K562 (cell line): ENCODE results near the gene PLD5. TPM values are rescaled to one million over a fixed set of nuclear protein-coding genes. Genes with fewer than 3 reads are reported as not detected.

Experiments used
- ATAC-seq: fragments of 200-7000 bp; cut with Tn5 transposase; 3 replicates; pipeline ENCODE4 v1.9.1; 2020; ENCODE audit warnings: moderate library complexity
- BruUV-seq: library from RNA; stranded (reverse); fragments of 400-500 nt; replicated peaks from 2 replicates; lab custom pipeline; 2021; lab: Mats Ljungman, UMichigan
- CTCF ChIA-PET: fragments of 300-600 bp; formaldehyde crosslinking; extraction: SDS; loops from one replicate; lab custom pipeline; 2021; ENCODE audit warnings: low intra/inter-chr PET ratio; lab: Yijun Ruan, JAX
- POLR2A ChIA-PET: fragments of 300-600, 350-650 bp; sonication (Branson Sonifier 250); formaldehyde crosslinking; extraction: SDS; loops from one replicate; lab custom pipeline; 2021; ENCODE audit warnings: antibody characterized with exemption, inconsistent platforms; lab: Yijun Ruan, JAX
- DNase-seq, 4 experiments: peaks; one replicate each; pipeline versions ENCODE4 v3.0.0 to v3.0.0-alpha.2; 2011 to 2018; ENCODE audit warnings: low spot score in 3 of 4, mixed read lengths in 3 of 4; ENCODE audit errors: extremely low read depth in 1 of 4
- FAIRE-seq: peaks from 2 replicates; lab custom pipeline; 2011; peaks lifted over from hg19 to GRCh38; lab: Jason Lieb, UNC
- H2AFZ ChIP-seq: 2 replicates; pipeline ENCODE4 v1.6.0; 2011; ENCODE audit warnings: low read depth, low read length, control low read depth, inconsistent platforms
- H3K27ac ChIP-seq: fragments of 200-600 bp; 3 replicates; pipeline ENCODE4 v1.8.0; 2011; ENCODE audit warnings: low read depth, mild to moderate bottlenecking, control low read depth, inconsistent platforms, low read length, moderate library complexity, mixed read lengths; ENCODE audit errors: extremely low read depth
- H3K27me3 ChIP-seq, 2 experiments: fragments of 300-600 bp in 1 of 2; 2 replicates in 1 of 2; 3 replicates in 1 of 2; pipeline versions ENCODE4 v1.6.0 to v1.8.0; 2011; ENCODE audit warnings: inconsistent platforms in 2 of 2, low read length in 2 of 2, mild to moderate bottlenecking in 1 of 2, mixed read lengths in 1 of 2, moderate library complexity in 1 of 2; ENCODE audit not compliant: control insufficient read depth in 2 of 2, insufficient read depth in 2 of 2
- H3K36me3 ChIP-seq: fragments of 300-600 bp; 3 replicates; pipeline ENCODE4 v1.8.0; 2011; ENCODE audit warnings: mild to moderate bottlenecking, low read length, inconsistent platforms; ENCODE audit not compliant: control insufficient read depth, insufficient read depth
- H3K4me1 ChIP-seq, 2 experiments: fragments of 200-600 bp in 1 of 2; replicated peaks in 1 of 2; 2 replicates in 1 of 2; 3 replicates in 1 of 2; pipeline versions ENCODE4 v1.5.1 to v1.8.0; 2011; ENCODE audit warnings: inconsistent platforms in 2 of 2, low read length in 2 of 2, mild to moderate bottlenecking in 1 of 2, mixed read lengths in 1 of 2, moderate library complexity in 1 of 2; ENCODE audit not compliant: control insufficient read depth in 2 of 2, insufficient read depth in 2 of 2
- H3K4me2 ChIP-seq: 2 replicates; pipeline ENCODE4 v1.6.1; 2011; ENCODE audit warnings: low read length, control low read depth, inconsistent platforms, mixed read lengths; ENCODE audit not compliant: insufficient read depth
- H3K4me3 ChIP-seq: fragments of 200-600 bp; sonication (generic), shearing (Covaris generic); 2 replicates; pipeline ENCODE4 v1.5.1; 2016; ENCODE audit warnings: control low read depth, inconsistent platforms
- H3K79me2 ChIP-seq: fragments of 200-600 bp; 3 replicates; pipeline ENCODE4 v1.8.0; 2011; ENCODE audit warnings: low read length, inconsistent platforms; ENCODE audit not compliant: control insufficient read depth, insufficient read depth
- H3K9ac ChIP-seq, 2 experiments: 2 replicates each; pipeline versions ENCODE4 v1.6.0 to v1.6.1; 2011; ENCODE audit warnings: low read depth in 2 of 2, low read length in 2 of 2, control low read depth in 1 of 2, inconsistent platforms in 1 of 2, mild to moderate bottlenecking in 1 of 2, mixed read lengths in 1 of 2; ENCODE audit not compliant: insufficient read depth in 1 of 2
- H3K9me1 ChIP-seq: one replicate; pipeline ENCODE4 v1.6.0; 2011; ENCODE audit warnings: inconsistent platforms, mild to moderate bottlenecking, low read length, moderate library complexity; ENCODE audit not compliant: control insufficient read depth, insufficient read depth
- H3K9me3 ChIP-seq: replicated peaks from 2 replicates; pipeline ENCODE4 v1.5.1; 2011; ENCODE audit warnings: low read depth, low read length, inconsistent platforms; ENCODE audit not compliant: control insufficient read depth, insufficient read depth
- H4K20me1 ChIP-seq: replicated peaks from 2 replicates; pipeline ENCODE4 v1.6.1; 2011; ENCODE audit warnings: low read length, inconsistent platforms, mixed read lengths; ENCODE audit not compliant: control insufficient read depth, insufficient read depth
- ATF7 ChIP-seq: fragments of 450-650 bp; IDR thresholded peaks from 2 replicates; pipeline ENCODE4 v1.7.1; 2014; ENCODE audit warnings: mild to moderate bottlenecking, moderate library complexity
- GABPB1 ChIP-seq: sonication (generic); formaldehyde crosslinking; IDR thresholded peaks from 2 replicates; pipeline ENCODE4 v1.8.0; 2022; ENCODE audit warnings: mild to moderate bottlenecking, missing genetic modification reagents
- JUND ChIP-seq, 2 experiments: IDR thresholded peaks; 2 replicates in 1 of 2; 3 replicates in 1 of 2; pipeline ENCODE4 v1.6.1; 2011; ENCODE audit warnings: borderline replicate concordance in 2 of 2, low read depth in 2 of 2, low read length in 2 of 2, improper control_type of control experiment in 1 of 2, missing biosample characterization in 1 of 2, missing genetic modification characterization in 1 of 2, missing genetic modification reagents in 1 of 2
- NR2C1 ChIP-seq, 2 experiments: fragments of 450-650 bp; IDR thresholded peaks; 2 replicates each; pipeline ENCODE4 v1.6.1; 2017; ENCODE audit warnings: mild to moderate bottlenecking in 2 of 2, antibody characterized with exemption in 1 of 2, inconsistent platforms in 1 of 2, missing compliant biosample characterization in 1 of 2, missing genetic modification characterization in 1 of 2
- TEAD2 ChIP-seq: fragments of 450-650 bp; IDR thresholded peaks from 2 replicates; pipeline ENCODE4 v1.6.1; 2016; ENCODE audit warnings: missing genetic modification characterization, control low read depth, missing compliant biosample characterization
- ZBTB11 ChIP-seq, 3 experiments: fragments of 200-800 bp in 1 of 3; fragments of 250-450 bp in 1 of 3; fragments of 450-650 bp in 1 of 3; sonication (Bioruptor Pico) in 1 of 3; sonication (Bioruptor generic) in 1 of 3; formaldehyde crosslinking in 1 of 3; IDR thresholded peaks; 2 replicates each; pipeline versions ENCODE4 v1.6.1 to v1.8.0; 2016 to 2022; ENCODE audit warnings: mild to moderate bottlenecking in 2 of 3, missing genetic modification characterization in 2 of 3, missing compliant biosample characterization in 1 of 3, moderate library complexity in 1 of 3
- ZNF12 ChIP-seq: sonication (generic); formaldehyde crosslinking; IDR thresholded peaks from 2 replicates; pipeline ENCODE4 v1.4.0; 2020; ENCODE audit warnings: mild to moderate bottlenecking, missing genetic modification reagents
- WGBS: fragments of 100-300 bp; shearing (Covaris generic); methylation state at CpG from one replicate; pipeline ENCODE4 v1.1.6; 2016; ENCODE audit warnings: low coverage, mixed read lengths; ENCODE audit not compliant: insufficient coverage; ENCODE audit errors: missing lambda C conversion rate; 5-methylcytosine and 5-hydroxymethylcytosine counted together
- in situ Hi-C: fragments of 300-500 bp; cut with MboI; formaldehyde crosslinking; loops from 4 replicates; pipeline ENCODE4 v1.15.0; 2018; ENCODE audit warnings: inconsistent platforms, mixed read lengths
- intact Hi-C: fragments of 100-400 bp; cut with micrococcal nuclease; formaldehyde crosslinking; loops from 2 replicates; pipeline ENCODE4 v1.14.2; 2022
- polyA plus RNA-seq, 8 experiments: library from polyadenylated mRNA; depleted of rRNA in 4 of 8; stranded (reverse) in 5 of 8; unstranded in 3 of 8; fragments of >200 nt; fragmentation: Nextera tagmentation in 2 of 8; fragmentation: Illumina TruSeq in 1 of 8; extraction: Ambion mirVana in 2 of 8; extraction: Trizol in 1 of 8; gene quantifications; 2 replicates each; pipeline versions ENCODE4 v1.2.1 to v1.2.3, GENCODE V29; 2011 to 2014; ENCODE audit warnings: inconsistent platforms in 1 of 8, missing spikeins in 1 of 8
- total RNA-seq, 7 experiments: library from RNA; depleted of rRNA in 6 of 7; stranded (reverse); fragments of >200 nt in 6 of 7; fragmentation: Illumina TruSeq in 2 of 7; extraction: Trizol in 2 of 7; gene quantifications; 2 replicates each; pipeline versions ENCODE4 v1.2.1 to v1.2.3, GENCODE V29; 2011 to 2021; ENCODE audit warnings: low replicate concordance in 1 of 7
- TF ChIP-seq, protein P1 (sequence below), 2 experiments: fragments of 450-650 bp in 1 of 2; sonication (generic) in 1 of 2; formaldehyde crosslinking in 1 of 2; IDR thresholded peaks in 1 of 2; conservative IDR thresholded peaks in 1 of 2; 2 replicates each; pipeline versions ENCODE4 v1.6.1 to v1.8.1; 2016 to 2023; ENCODE audit warnings: mild to moderate bottlenecking in 2 of 2, moderate library complexity in 2 of 2, inconsistent platforms in 1 of 2, missing genetic modification reagents in 1 of 2
- TF ChIP-seq, protein P2 (sequence below): fragments of 450-650 bp; IDR thresholded peaks from 2 replicates; pipeline ENCODE4 v1.6.1; 2016; ENCODE audit warnings: antibody characterized with exemption

The PLD5 gene
- total and polyA plus RNA-seq, 9 of the 15 experiments (the other 6 are each of a cell fraction or from before 2014, with no cell fraction given), result not detected

- TF ChIP-seq ZBTB11 (CRISPR knock-in tag; IDR thresholded peaks at IDR 0.05), result no peak
- no peak for TF ChIP-seq NR2C1 (IDR thresholded peaks at IDR 0.05)
- no peak for TF ChIP-seq NR2C1 (tag; IDR thresholded peaks at IDR 0.05)
- TF ChIP-seq, all 486 proteins: peak for 0
Observed at GRCh38 chr1:242132121-242132817, 392.2 kb downstream of the PLD5 start (continued).

- FAIRE-seq (peak; percentile 19), ATAC-seq (peak; percentile 92)
- BruUV-seq, result no TSS peak
- TF ChIP-seq, protein P1, sequence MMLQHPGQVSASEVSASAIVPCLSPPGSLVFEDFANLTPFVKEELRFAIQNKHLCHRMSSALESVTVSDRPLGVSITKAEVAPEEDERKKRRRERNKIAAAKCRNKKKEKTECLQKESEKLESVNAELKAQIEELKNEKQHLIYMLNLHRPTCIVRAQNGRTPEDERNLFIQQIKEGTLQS (IDR thresholded peaks at IDR 0.05), result peak; percentile 11; the same call in 1 of the 2 replicates
- TF ChIP-seq, protein P1 (CRISPR knock-in tag; conservative IDR thresholded peaks at IDR 0.05), result no peak
- no peak for TF ChIP-seq ZNF12 (CRISPR knock-in tag)
- TF ChIP-seq ATF7, result 0 out of 2 replicates have a peak, but pooled peaks have one; percentile 16
- no peak for TF ChIP-seq JUND (IDR thresholded peaks at IDR 0.05; ENCODE audit: borderline replicate concordance, low read depth, low read length)
- 0 out of 3 replicates have a peak, but pooled peaks have one; percentile 25 for TF ChIP-seq JUND (tag; IDR thresholded peaks at IDR 0.05; ENCODE audit: borderline replicate concordance, low read depth, low read length)
- TF ChIP-seq GABPB1 (CRISPR knock-in tag), result no peak
- no peak for TF ChIP-seq TEAD2 (tag)
- TF ChIP-seq, protein P2, sequence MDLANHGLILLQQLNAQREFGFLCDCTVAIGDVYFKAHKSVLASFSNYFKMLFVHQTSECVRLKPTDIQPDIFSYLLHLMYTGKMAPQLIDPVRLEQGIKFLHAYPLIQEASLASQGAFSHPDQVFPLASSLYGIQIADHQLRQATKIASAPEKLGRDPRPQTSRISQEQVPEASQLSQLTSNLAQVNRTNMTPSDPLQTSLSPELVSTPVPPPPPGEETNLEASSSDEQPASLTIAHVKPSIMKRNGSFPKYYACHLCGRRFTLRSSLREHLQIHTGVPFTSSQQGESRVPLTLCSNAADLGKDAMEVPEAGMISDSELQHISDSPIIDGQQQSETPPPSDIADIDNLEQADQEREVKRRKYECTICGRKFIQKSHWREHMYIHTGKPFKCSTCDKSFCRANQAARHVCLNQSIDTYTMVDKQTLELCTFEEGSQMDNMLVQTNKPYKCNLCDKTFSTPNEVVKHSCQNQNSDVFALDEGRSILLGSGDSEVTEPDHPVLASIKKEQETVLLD, result no peak
Observed at GRCh38 chr1:242128951-242129502, 395.5 kb downstream of the PLD5 start.

More at GRCh38 chr1:242128951-242129502, 395.5 kb downstream of the PLD5 start:
- Histone ChIP-seq H4K20me1 (no peaks in the 10 kb centered on the region; the same call in 1 of the 2 replicates), H3K9ac (no peak overlapping the region), H3K27me3 (no peaks in the 10 kb centered on the region), H3K9me3 (no peaks in the 10 kb centered on the region), H3K27ac (no peak overlapping the region), H3K4me2 (no peak overlapping the region), H3K79me2 (no peaks in the 10 kb centered on the region), H3K4me1 (no peaks in the 10 kb centered on the region), H3K9me1 (no peaks in the 10 kb centered on the region), H2AFZ (no peak overlapping the region), H3K4me3 (no peak overlapping the region), H3K36me3 (no peaks in the 10 kb centered on the region)
- in situ Hi-C loops, result no loop called here
- intact Hi-C loops, result loop anchor here (1.0 to 5.0 kb wide), 2 partner anchors 112 to 232 kb away; no protein-coding TSS in a partner anchor
- ChIA-PET CTCF (interaction anchor here (0.6 to 1.7 kb wide), 2 partner anchors 60 to 109 kb away, joined by 4 to 5 read pairs; no protein-coding TSS in a partner anchor), POLR2A (interaction anchor here (0.6 kb wide), 1 partner anchor 67 kb away, joined by 3 read pairs; no protein-coding TSS in a partner anchor)
- 4% methylated on average over 8 of the region's 8 CpGs for WGBS
- DNase-seq, result peak in 2 of 4 experiments; percentile 14 to 32
